LNCaP clone FGC (cell line): ENCODE data around the gene DIS3L2.

Experiments used
- DNase-seq: peaks from one replicate; pipeline ENCODE4 v3.0.0-alpha.2; 2011; ENCODE audit warnings: low read depth
- H3K4me3 ChIP-seq: 2 replicates; pipeline ENCODE4 v1.5.1; 2011; ENCODE audit warnings: mild to moderate bottlenecking, low read depth, low read length, control low read depth
- CTCF ChIP-seq: IDR thresholded peaks from 2 replicates; pipeline ENCODE4 v1.5.1; 2012; ENCODE audit warnings: mild to moderate bottlenecking; ENCODE audit not compliant: control insufficient read depth, insufficient read depth; ENCODE audit errors: extremely low read depth

DIS3L2 gene

GRCh38 chr2:231957913-231958763, 3.4 kb upstream of the DIS3L2 start:
- TF ChIP-seq CTCF: no peak
- no peak overlapping the region for H3K4me3 ChIP-seq
- no peak for DNase-seq

DNA sequence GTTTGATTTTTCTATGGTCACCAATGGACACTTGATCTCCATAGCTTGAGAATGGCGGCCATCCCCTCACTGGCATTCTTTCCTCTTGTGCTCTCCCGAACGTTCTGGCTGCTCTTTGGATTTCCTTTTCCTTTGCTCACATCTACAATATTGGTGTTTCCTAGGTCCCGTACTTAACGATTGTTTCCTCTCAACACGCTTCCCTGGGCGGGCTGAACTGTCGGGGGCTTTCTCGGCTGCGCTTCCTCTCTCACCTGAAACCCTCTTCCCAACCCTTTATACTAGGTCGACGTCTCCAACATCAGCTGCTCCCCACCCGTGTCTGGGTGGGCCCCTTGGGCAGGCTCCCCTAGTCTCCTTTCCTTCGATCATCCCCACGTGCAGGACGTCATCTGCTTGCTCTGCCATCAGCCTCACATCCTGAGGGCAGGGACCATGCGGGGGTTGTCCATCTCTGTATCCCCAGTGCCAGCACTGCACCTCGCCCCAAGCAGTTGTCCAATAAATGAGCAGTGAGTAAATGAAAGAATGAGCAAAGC, 634 bp upstream of the DIS3L2 start:
- no peak for DNase-seq
- H3K4me3 ChIP-seq: peak overlapping the region; percentile 77
- TF ChIP-seq CTCF: no peak

DNA sequence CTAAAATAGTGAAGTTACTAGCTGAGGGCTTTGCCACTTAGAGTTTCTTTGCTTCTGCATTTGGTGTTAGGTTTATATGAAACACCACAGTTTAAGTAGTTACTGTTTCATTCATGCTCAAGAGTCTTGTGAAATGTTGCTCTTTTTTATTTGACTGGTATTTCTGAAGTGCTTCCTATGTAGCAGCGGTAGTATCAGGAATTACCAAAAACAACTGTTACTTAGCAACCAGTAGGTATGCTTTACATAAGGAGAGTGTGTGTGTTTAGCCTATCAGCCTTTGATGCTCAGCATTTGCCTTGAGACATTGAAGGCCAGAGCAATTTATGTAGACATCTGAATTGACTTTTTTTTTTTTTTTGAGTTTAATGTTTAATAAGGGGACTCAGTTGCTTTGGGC, 3.6 kb downstream of the DIS3L2 start:
- H3K4me3 ChIP-seq: no peak overlapping the region
- DNase-seq: no peak
- no peak for TF ChIP-seq CTCF

GRCh38 chr2:231966886-231967285, 5.4 kb downstream of the DIS3L2 start:
- no peak overlapping the region for H3K4me3 ChIP-seq
- no peak for TF ChIP-seq CTCF
- no peak for DNase-seq

DNA sequence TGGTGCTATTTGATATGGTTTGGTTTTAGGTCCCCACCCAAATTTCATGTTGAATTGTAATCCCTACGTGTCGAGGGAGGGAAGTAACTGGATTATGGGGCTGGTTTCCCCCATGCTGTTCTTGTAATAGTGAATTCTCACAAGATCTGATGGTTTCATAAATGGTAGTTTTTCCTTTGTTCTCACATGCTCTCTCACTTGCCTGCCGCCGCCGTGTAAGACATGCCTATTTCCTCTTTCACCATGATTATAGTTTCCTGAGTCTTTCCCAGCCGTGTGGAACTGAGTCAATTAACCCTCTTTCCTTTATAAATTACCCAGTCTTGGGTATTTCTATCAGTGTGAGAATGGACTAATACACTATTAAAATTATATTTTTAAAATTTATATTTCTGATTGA, 7.3 kb downstream of the DIS3L2 start:
- no peak overlapping the region for H3K4me3 ChIP-seq
- no peak for DNase-seq
- TF ChIP-seq CTCF: no peak

GRCh38 chr2:231970461-231970860, 8.9 kb downstream of the DIS3L2 start:
- no peak overlapping the region for H3K4me3 ChIP-seq
- no peak for TF ChIP-seq CTCF
- DNase-seq: no peak
